ENCODE data around the gene KRTAP24-1.

Gene KRTAP24-1

GRCh38 chr21:30269803-30270530 is 12.8 kb downstream of the KRTAP24-1 start:
- no peaks in the 10 kb centered on the region for H3K36me3 ChIP-seq
- peaks cover 5% of the 10 kb centered on the region; the same call in 1 of the 2 replicates for H3K9me3 ChIP-seq
- H4K20me1 ChIP-seq = no peaks in the 10 kb centered on the region
- no peak overlapping the region for H3K27ac ChIP-seq
- no peak for TF ChIP-seq Cebpa-rat (IDR thresholded peaks at IDR 0.05)
- H3K27me3 ChIP-seq = no peaks in the 10 kb centered on the region
- H3K4me2 ChIP-seq = no peak overlapping the region
- H3K4me1 ChIP-seq = no peaks in the 10 kb centered on the region
- no peak overlapping the region for H3K9ac ChIP-seq
- H3K4me3 ChIP-seq = no peak overlapping the region

- H3K4me3 ChIP-seq = no peak overlapping the region
- H3K9me3 ChIP-seq = peaks cover 5% of the 10 kb centered on the region; the same call in 1 of the 2 replicates
- no peak for TF ChIP-seq Cebpa-rat (IDR thresholded peaks at IDR 0.05)
- H3K4me2 ChIP-seq = no peak overlapping the region
- H3K36me3 ChIP-seq = no peaks in the 10 kb centered on the region
- H3K27me3 ChIP-seq = no peaks in the 10 kb centered on the region
- H3K9ac ChIP-seq = no peak overlapping the region
- H4K20me1 ChIP-seq = no peaks in the 10 kb centered on the region
- no peaks in the 10 kb centered on the region for H3K4me1 ChIP-seq
- no peak overlapping the region for H3K27ac ChIP-seq
Measured at GRCh38 chr21:30268608-30269197, 14.0 kb downstream of the KRTAP24-1 start.

- H3K9ac ChIP-seq = no peak overlapping the region
- no peaks in the 10 kb centered on the region for H3K36me3 ChIP-seq
- H3K4me3 ChIP-seq = no peak overlapping the region
- H3K27me3 ChIP-seq = no peaks in the 10 kb centered on the region
- H3K9me3 ChIP-seq = no peaks in the 10 kb centered on the region
- H3K4me2 ChIP-seq = no peak overlapping the region
- no peaks in the 10 kb centered on the region for H4K20me1 ChIP-seq
- no peak for TF ChIP-seq Cebpa-rat (IDR thresholded peaks at IDR 0.05)
- H3K4me1 ChIP-seq = no peaks in the 10 kb centered on the region
- no peak overlapping the region for H3K27ac ChIP-seq
Measured at GRCh38 chr21:30257773-30258172, 25.0 kb downstream of the KRTAP24-1 start.

GRCh38 chr21:30256100-30256499 is 26.6 kb downstream of the KRTAP24-1 start:
- H3K9me3 ChIP-seq = no peaks in the 10 kb centered on the region
- no peak overlapping the region for H3K4me2 ChIP-seq
- no peaks in the 10 kb centered on the region for H4K20me1 ChIP-seq
- no peaks in the 10 kb centered on the region for H3K27me3 ChIP-seq
- H3K9ac ChIP-seq = no peak overlapping the region
- H3K4me1 ChIP-seq = no peaks in the 10 kb centered on the region
- H3K27ac ChIP-seq = no peak overlapping the region
- H3K4me3 ChIP-seq = no peak overlapping the region
- no peaks in the 10 kb centered on the region for H3K36me3 ChIP-seq
- TF ChIP-seq Cebpa-rat (IDR thresholded peaks at IDR 0.05) = no peak

GRCh38 chr21:30255679-30256078 is 27.1 kb downstream of the KRTAP24-1 start:
- Histone ChIP-seq H3K4me2 (no peak overlapping the region), H4K20me1 (no peaks in the 10 kb centered on the region), H3K9ac (no peak overlapping the region), H3K27ac (no peak overlapping the region), H3K27me3 (no peaks in the 10 kb centered on the region), H3K4me1 (no peaks in the 10 kb centered on the region), H3K36me3 (no peaks in the 10 kb centered on the region), H3K9me3 (no peaks in the 10 kb centered on the region), H3K4me3 (no peak overlapping the region)
- no peak for TF ChIP-seq Cebpa-rat (IDR thresholded peaks at IDR 0.05)

GRCh38 chr21:30251781-30252180 is 31.0 kb downstream of the KRTAP24-1 start:
- no peak for TF ChIP-seq Cebpa-rat (IDR thresholded peaks at IDR 0.05)
- no peaks in the 10 kb centered on the region for H3K27me3 ChIP-seq
- no peaks in the 10 kb centered on the region for H4K20me1 ChIP-seq
- no peak overlapping the region for H3K4me2 ChIP-seq
- no peaks in the 10 kb centered on the region for H3K4me1 ChIP-seq
- no peaks in the 10 kb centered on the region for H3K9me3 ChIP-seq
- no peaks in the 10 kb centered on the region for H3K36me3 ChIP-seq
- no peak overlapping the region for H3K27ac ChIP-seq
- no peak overlapping the region for H3K4me3 ChIP-seq
- no peak overlapping the region for H3K9ac ChIP-seq

GRCh38 chr21:30249936-30250335 is 32.8 kb downstream of the KRTAP24-1 start:
- H3K4me3 ChIP-seq = no peak overlapping the region
- H3K4me1 ChIP-seq = no peaks in the 10 kb centered on the region
- no peak overlapping the region for H3K27ac ChIP-seq
- no peak overlapping the region for H3K9ac ChIP-seq
- H3K9me3 ChIP-seq = no peaks in the 10 kb centered on the region
- no peak for TF ChIP-seq Cebpa-rat (IDR thresholded peaks at IDR 0.05)
- no peaks in the 10 kb centered on the region for H3K36me3 ChIP-seq
- H3K27me3 ChIP-seq = no peaks in the 10 kb centered on the region
- H4K20me1 ChIP-seq = no peaks in the 10 kb centered on the region
- no peak overlapping the region for H3K4me2 ChIP-seq

- Histone ChIP-seq H3K27me3 (no peaks in the 10 kb centered on the region), H3K4me1 (no peaks in the 10 kb centered on the region), H3K36me3 (no peaks in the 10 kb centered on the region), H3K27ac (no peak overlapping the region), H3K4me2 (no peak overlapping the region), H3K9ac (no peak overlapping the region), H4K20me1 (no peaks in the 10 kb centered on the region), H3K4me3 (no peak overlapping the region), H3K9me3 (no peaks in the 10 kb centered on the region)
- no peak for TF ChIP-seq Cebpa-rat (IDR thresholded peaks at IDR 0.05)
Measured at GRCh38 chr21:30248844-30249243, 33.9 kb downstream of the KRTAP24-1 start.

- Histone ChIP-seq H3K4me3 (no peak overlapping the region), H3K4me1 (no peaks in the 10 kb centered on the region), H4K20me1 (no peaks in the 10 kb centered on the region), H3K36me3 (no peaks in the 10 kb centered on the region), H3K9me3 (no peaks in the 10 kb centered on the region), H3K27me3 (no peaks in the 10 kb centered on the region), H3K9ac (no peak overlapping the region), H3K27ac (no peak overlapping the region), H3K4me2 (no peak overlapping the region)
- TF ChIP-seq Cebpa-rat (IDR thresholded peaks at IDR 0.05) = no peak
Measured at GRCh38 chr21:30245061-30245460, 37.7 kb downstream of the KRTAP24-1 start.

- no peaks in the 10 kb centered on the region for H3K9me3 ChIP-seq
- H3K27ac ChIP-seq = no peak overlapping the region
- H4K20me1 ChIP-seq = no peaks in the 10 kb centered on the region
- no peak overlapping the region for H3K9ac ChIP-seq
- H3K4me1 ChIP-seq = no peaks in the 10 kb centered on the region
- no peak overlapping the region for H3K4me3 ChIP-seq
- H3K27me3 ChIP-seq = no peaks in the 10 kb centered on the region
- H3K4me2 ChIP-seq = no peak overlapping the region
- no peak for TF ChIP-seq Cebpa-rat (IDR thresholded peaks at IDR 0.05)
- H3K36me3 ChIP-seq = no peaks in the 10 kb centered on the region
Measured at GRCh38 chr21:30243691-30244090, 39.1 kb downstream of the KRTAP24-1 start.
